Posterior cingulate gyrus (tissue), 11 donors: ENCODE measurements around the gene NBAS.

ENCODE experiments used
- DNase-seq, 10 donors: peaks; one replicate each; pipeline versions ENCODE4 v3.0.0 to v3.0.0-alpha.2; 2020 to 2021; ENCODE audit warnings: mixed read lengths in 3 of 10
- intact Hi-C: fragments of 100-400 bp; cut with DNase I; formaldehyde crosslinking; loops from one replicate; pipeline ENCODE4 v1.15.1; 2023

The NBAS gene

GRCh38 chr2:15560988-15561573 is at the start of gene NBAS:
Gene NBAS, minus strand, starts transcription at chr2:15561334. Its CDS starts 30 bp downstream, at chr2:15561304.
- DNase-seq: peak; percentile 80 to 97 (median 84)
- intact Hi-C loops: loop anchor here (1.0 kb wide), 1 partner anchor 30 kb away; the partner anchor contains the start of gene DDX1

DNA sequence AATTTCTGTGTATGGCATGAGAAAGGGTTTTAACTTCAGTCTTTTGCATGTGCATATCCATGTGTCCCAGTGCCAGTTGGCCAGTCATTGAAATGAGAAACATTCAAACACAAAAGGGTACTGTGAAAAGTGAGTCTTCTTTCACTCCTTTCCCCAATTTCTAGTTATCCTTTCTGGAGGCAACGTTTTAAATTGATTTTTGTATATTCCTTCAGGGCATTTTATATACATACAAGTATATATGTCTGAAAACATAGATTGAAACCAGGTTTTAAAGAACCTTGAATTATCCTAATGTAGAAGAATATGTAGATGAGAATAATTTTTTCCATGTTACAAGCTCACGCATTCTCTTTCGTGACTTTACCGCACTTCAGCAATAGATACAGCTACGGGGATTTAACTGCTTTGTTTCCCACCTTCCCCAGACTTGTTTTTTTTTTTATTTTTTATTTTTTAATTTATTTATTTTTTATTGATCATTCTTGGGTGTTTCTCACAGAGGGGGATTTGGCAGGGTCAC is 49.4 kb upstream of the NBAS start:
- intact Hi-C loops: no loop called here
- DNase-seq: no peak

- intact Hi-C loops: no loop called here
- DNase-seq: no peak
These were observed 48.4 kb upstream of the NBAS start for GRCh38 chr2:15609341-15610042.

DNA sequence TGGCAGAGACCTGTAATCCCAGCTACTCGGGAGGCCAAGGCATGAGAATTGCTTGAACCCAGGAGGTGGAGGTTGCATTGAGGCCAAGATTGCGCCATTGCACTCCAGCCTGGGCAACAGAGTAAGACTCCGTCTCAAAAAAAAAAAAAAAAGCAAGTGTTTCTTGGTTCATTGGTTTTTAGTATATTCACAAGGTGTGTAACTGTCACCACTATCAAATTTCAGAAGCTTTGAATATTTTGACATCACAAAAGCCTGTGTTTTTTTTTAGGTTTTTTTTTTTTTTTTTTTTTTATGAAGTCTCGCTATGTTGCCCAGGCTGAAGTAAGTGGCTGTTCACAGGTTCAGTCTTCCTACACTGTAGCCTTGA is 47.2 kb upstream of the NBAS start:
- no peak for DNase-seq
- intact Hi-C loops: no loop called here

DNA sequence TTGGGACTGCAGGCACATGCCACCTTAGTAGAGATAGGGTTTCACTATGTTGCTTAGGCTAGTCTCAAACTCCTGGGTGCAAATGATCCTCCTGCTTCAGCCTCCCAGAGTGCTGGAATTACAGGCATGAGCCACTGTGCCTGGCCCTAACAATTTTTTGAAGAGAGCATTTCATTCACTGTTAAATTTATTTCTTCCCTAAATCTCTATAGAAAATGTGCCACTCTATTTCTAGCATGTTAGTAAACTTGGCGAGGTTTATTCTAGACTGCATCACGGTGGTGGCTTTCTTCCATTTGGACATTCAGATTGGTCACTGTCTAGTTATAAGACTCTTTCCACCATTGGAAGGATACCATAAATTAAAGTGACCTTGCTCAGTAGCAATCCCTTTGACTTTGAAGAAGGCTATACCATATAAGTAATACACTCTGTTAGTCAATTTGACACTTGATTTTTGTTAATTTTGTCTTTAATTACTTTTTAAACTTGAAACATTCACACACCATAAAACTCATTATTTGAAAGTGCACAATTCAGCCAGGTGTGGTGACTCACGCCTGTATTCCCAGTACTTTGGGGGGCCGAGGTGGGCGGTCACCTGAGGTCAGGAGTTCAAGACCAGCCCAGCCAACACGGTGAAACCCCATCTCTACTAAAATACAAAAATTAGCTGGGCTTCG is 46.7 kb upstream of the NBAS start:
- no peak for DNase-seq
- intact Hi-C loops: no loop called here

DNA sequence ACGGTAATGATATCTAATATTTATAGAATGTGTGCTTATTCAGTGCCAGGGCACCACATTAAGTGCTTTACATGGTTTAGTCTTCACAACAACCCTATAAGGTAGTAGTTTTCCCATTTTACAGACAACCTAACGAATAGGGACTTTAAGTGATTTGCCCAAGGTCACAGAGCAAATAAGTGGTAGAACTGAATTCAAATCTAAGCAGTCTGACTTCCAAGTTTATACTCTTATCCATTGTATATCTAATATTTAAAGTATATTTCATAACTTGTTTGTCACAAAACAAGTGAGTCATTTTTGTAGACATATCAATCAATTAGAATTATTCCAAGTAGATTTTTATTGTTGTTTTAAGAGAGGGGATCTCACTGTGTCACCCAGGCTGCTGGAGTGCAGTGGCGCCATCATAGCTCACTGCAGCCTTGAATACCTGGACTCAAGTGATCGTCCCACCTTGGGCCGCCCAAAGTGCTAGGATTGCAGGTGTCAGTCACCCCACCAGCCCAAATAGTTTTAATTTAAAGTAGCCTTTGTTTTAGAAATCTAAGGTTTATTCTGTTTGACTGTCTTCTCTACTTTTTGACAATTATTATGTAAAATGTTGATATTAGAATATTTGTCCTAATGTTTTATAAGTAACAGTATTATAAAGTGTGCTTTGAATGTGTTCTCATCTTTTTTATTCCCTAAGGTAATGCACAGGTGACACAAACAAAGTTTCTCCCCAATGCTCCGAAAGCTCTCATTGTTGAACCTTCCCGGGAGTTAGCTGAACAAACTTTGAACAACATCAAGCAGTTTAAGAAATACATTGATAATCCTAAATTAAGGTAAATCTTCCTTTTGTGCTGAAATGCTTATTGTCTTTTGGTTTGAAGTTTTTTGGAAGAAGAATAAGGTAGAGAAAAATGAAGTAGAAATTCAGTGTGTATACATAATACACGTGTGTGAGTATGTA is 45.6 kb upstream of the NBAS start:
- DNase-seq: no peak
- intact Hi-C loops: no loop called here

- DNase-seq: no peak
- intact Hi-C loops: no loop called here
These were observed 44.6 kb upstream of the NBAS start for GRCh38 chr2:15605721-15606120.

DNA sequence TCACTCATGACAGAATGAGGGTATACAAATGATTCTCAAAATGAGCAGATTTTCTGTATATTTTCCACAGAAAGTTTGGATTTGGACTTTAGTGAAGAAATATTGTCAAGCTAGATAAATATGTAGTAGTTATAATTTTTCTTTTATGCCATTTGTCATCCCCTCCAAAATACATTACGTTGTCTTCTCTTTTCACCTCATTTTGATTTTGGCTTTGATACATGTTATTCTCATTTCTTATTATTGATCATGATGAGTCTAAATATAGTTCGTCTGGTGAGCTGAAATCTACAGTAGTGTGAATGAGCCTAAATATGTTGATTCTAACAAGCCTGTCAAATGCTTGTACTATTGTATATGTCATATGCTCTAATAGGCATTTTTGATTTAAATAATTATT is 42.8 kb upstream of the NBAS start:
- intact Hi-C loops: no loop called here
- no peak for DNase-seq

DNA sequence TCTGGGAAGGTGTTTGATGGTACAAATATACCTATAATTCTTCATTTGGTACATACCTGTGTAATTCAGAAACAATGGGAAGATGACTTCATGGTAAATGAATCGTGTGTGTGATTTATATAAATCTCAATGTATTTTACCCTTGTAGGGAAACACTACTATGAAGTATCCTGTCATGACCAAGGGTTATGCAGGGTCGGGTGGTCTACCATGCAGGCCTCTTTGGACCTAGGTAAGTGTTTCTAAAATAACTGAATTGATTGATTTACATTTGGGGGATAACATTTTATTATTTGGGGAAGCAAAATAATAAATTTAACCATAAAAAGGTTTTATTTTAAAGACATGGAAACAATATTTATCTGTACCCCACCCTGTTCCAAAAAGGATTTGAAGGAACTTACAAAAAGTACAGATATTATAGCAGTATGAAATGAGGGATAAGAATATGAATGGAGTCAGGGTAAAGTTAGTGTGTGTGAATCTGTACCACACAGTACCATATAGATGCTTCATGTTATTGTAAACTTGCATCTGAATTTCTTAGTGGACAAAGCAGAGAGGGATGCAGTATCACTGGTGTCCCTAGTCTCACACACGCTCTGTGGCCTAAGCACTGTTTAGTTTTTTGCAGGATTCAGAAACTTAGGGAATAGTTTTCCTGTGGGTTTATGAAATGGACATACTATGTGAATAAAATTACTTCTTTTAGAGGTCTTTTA is 42.1 kb upstream of the NBAS start:
- intact Hi-C loops: no loop called here
- no peak for DNase-seq

- no peak for DNase-seq
- intact Hi-C loops: no loop called here
These were observed 41.3 kb upstream of the NBAS start for GRCh38 chr2:15602393-15602792.

DNA sequence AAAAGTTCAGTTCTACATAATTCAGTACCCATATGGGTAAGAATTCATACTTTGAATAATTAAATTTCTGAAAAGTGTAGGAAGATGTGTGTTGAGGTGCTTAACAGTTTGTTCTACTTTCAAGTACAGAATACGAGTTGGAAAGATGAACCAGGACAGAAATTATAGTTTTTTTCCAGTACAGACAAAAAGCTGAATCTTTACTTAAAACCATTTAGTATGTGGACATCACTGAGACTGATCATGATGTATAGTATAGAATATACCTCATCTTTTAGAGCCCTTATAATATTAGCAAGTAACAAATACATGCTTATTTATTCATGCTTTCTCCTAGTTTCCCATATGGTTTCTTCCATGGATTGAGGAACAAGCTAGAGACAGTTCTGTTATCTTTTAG is 40.5 kb upstream of the NBAS start:
- DNase-seq: no peak
- intact Hi-C loops: no loop called here

- intact Hi-C loops: no loop called here
- DNase-seq: no peak
These were observed 38.9 kb upstream of the NBAS start for GRCh38 chr2:15599994-15600393.

GRCh38 chr2:15596968-15597367 is 35.8 kb upstream of the NBAS start:
- intact Hi-C loops: no loop called here
- no peak for DNase-seq

GRCh38 chr2:15596350-15596749 is 35.2 kb upstream of the NBAS start:
- intact Hi-C loops: no loop called here

GRCh38 chr2:15595936-15596335 is 34.8 kb upstream of the NBAS start:
- no peak for DNase-seq
- intact Hi-C loops: no loop called here

More at GRCh38 chr2:15596350-15596749, 35.2 kb upstream of the NBAS start:
- DNase-seq: no peak

DNA sequence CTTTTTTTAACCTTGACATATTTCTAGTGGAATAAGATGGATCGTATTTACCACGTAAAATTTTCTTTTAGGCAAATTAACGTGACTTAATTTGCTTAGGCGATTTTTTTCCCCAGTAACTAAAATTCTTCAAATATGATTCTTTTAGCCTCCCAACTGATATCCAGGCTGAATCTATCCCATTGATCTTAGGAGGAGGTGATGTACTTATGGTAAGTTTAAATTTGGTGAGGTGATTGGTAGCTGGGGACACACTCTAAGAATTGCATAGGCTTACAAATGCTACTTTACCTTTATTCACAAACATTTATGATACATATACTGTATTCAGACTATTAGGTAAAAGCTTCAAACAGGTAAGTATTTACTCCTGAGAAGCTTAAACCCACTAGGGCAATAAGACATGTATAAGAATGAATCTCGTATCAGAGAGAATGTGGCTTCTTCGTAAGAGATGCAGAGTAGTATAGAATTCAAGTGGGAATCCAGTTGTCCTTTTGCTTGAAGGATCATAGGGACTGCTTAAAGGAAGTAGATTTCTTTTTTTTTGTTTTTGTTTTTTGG is 34.3 kb upstream of the NBAS start:
- DNase-seq: no peak
- intact Hi-C loops: no loop called here

GRCh38 chr2:15594291-15595256 is 33.4 kb upstream of the NBAS start:
- DNase-seq: no peak
- intact Hi-C loops: no loop called here

DNA sequence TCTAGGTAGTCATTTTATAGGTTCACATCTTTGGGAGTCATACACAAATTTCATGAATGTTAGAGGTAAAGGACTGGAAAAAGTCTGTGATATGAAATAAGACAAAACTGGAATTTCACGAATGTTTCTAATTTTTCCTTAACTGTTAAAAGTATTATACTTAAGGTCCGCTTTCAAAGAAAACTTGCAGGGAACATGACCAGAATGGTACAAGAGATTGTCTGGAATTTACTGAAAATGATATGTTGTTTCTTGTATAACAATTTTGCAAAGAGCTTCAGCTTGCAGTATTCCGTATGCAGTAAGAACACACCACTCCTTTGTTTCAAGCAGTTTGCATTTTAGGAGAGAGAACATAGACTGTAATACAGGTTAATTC is 32.2 kb upstream of the NBAS start:
- intact Hi-C loops: no loop called here
- DNase-seq: no peak
